Measurements from ENCODE around the gene FGF14. TPM values are rescaled to one million over a fixed set of nuclear protein-coding genes. Genes with fewer than 3 reads are reported as not detected.

FGF14 gene
- total and polyA plus RNA-seq, 2 donors (not counting 3 experiments of a cell fraction or from before 2014, with no cell fraction given): not detected

- H3K9ac ChIP-seq (replicated peaks; ENCODE audit: extremely low read depth, insufficient read depth, low read length): no peak overlapping the region
- POLR2A ChIA-PET: no interaction called here
These were observed 418.9 kb downstream of the FGF14 start for GRCh38 chr13:101982903-101983302.

More at GRCh38 chr13:101982903-101983302, 418.9 kb downstream of the FGF14 start:
- no peaks in the 10 kb centered on the region for H3K36me3 ChIP-seq (ENCODE audit: control insufficient read depth in 2 of 2, extremely low read depth in 1 of 2, insufficient read depth in 2 of 2, low read length in 2 of 2)
- H3K9me3 ChIP-seq (replicated peaks; ENCODE audit: control insufficient read depth, insufficient read depth, low read length): no peaks in the 10 kb centered on the region
- no peak overlapping the region for H3K4me2 ChIP-seq (ENCODE audit: insufficient read depth, low read length)
- no peaks in the 10 kb centered on the region for H3K4me1 ChIP-seq (ENCODE audit: control insufficient read depth, extremely low read depth, insufficient read depth, low read length)
- intact Hi-C loops (cut with micrococcal nuclease) (no loop called here), dilution Hi-C loops (cut with MboI; ENCODE audit: extremely low pct_ligation_motif_present, low sequenced_read_pairs) (no loop called here)
- no peaks in the 10 kb centered on the region for H4K20me1 ChIP-seq (replicated peaks; ENCODE audit: control insufficient read depth, extremely low read depth, insufficient read depth, low read length)
- H3K27ac ChIP-seq (ENCODE audit: insufficient read depth, low read depth, low read length): no peak overlapping the region
- no peaks in the 10 kb centered on the region for H3K9me1 ChIP-seq (replicated peaks; ENCODE audit: control insufficient read depth, extremely low read depth, insufficient read depth, low read length)
- CTCF ChIA-PET: no interaction called here
- H2AFZ ChIP-seq (ENCODE audit: low read depth, low read length): no peak overlapping the region
- H3K4me3 ChIP-seq (replicated peaks in 1 of 3; ENCODE audit: insufficient read depth in 1 of 3, low read depth in 1 of 3, low read length in 3 of 3): no peak overlapping the region
- FAIRE-seq: no peak
- H3K27me3 ChIP-seq (ENCODE audit: control insufficient read depth in 2 of 2, insufficient read depth in 2 of 2, low read length in 2 of 2): no peaks in the 10 kb centered on the region
- TF ChIP-seq POLR2AphosphoS5 (IDR thresholded peaks at IDR 0.05; ENCODE audit: insufficient read depth, low read depth, low read length) (no peak), MYC (IDR thresholded peaks at IDR 0.05; ENCODE audit: low read depth, low read length) (no peak), MAX (IDR thresholded peaks at IDR 0.05; ENCODE audit: insufficient read depth, insufficient read length) (no peak), CTCF (IDR thresholded peaks at IDR 0.05; ENCODE audit: extremely low read depth in 1 of 2, insufficient read depth in 1 of 2, low read depth in 1 of 2, low read length in 2 of 2) (no peak), GATA2 (IDR thresholded peaks at IDR 0.05; ENCODE audit: insufficient read depth, insufficient read length, low read depth, low read length) (no peak), EZH2 (IDR thresholded peaks at IDR 0.05; ENCODE audit: borderline replicate concordance, low read depth, low read length, severe bottlenecking) (no peak), FOS (IDR thresholded peaks at IDR 0.05; ENCODE audit: borderline replicate concordance, insufficient read depth, low read length) (no peak), JUN (IDR thresholded peaks at IDR 0.05; ENCODE audit: borderline replicate concordance, insufficient read depth, insufficient read length, low read depth) (no peak), POLR2A (IDR thresholded peaks at IDR 0.05; ENCODE audit: low read depth, low read length) (no peak)
- no TSS peak for BruUV-seq (replicated peaks)
- no peak for DNase-seq (ENCODE audit: low read depth, low spot score)
- H3K79me2 ChIP-seq (ENCODE audit: control insufficient read depth, insufficient read depth, low read length): no peaks in the 10 kb centered on the region
